Calu3 (cell line): ENCODE measurements around the gene IGSF8. TPM values are rescaled to one million over a fixed set of nuclear protein-coding genes. Genes with fewer than 3 reads are reported as not detected.
"Not testable (repeated sequence)": the region's sequence is repeated elsewhere in the genome, so short reads cannot be mapped to it uniquely, and the experiment has no call there.

Experiments used
- BruUV-seq: library from RNA; stranded (reverse); fragments of 400-500 nt; replicated peaks from 2 replicates; lab custom pipeline; 2021; lab: Mats Ljungman, UMichigan
- CTCF ChIA-PET: fragments of 300-600 bp; sonication (Branson Sonifier 250); formaldehyde crosslinking; loops from one replicate; lab custom pipeline; 2022; ENCODE audit warnings: antibody characterized with exemption; lab: Charles Lee
- DNase-seq: peaks from one replicate; pipeline ENCODE4 v3.0.0; 2022
- H3K27ac Mint-ChIP-seq: one replicate; pipeline ENCODE4 v1.8.0; 2022; ENCODE audit warnings: mixed read lengths; ENCODE audit not compliant: unreplicated experiment
- H3K27me3 Mint-ChIP-seq: one replicate; pipeline ENCODE4 v1.8.0; 2022; ENCODE audit warnings: mixed read lengths; ENCODE audit not compliant: unreplicated experiment
- H3K36me3 Mint-ChIP-seq: one replicate; pipeline ENCODE4 v1.8.0; 2022; ENCODE audit warnings: mild to moderate bottlenecking, moderate library complexity, mixed read lengths; ENCODE audit not compliant: insufficient read depth, unreplicated experiment
- H3K4me1 Mint-ChIP-seq: one replicate; pipeline ENCODE4 v1.8.0; 2022; ENCODE audit warnings: mild to moderate bottlenecking, low read depth, mixed read lengths; ENCODE audit not compliant: unreplicated experiment
- H3K4me3 Mint-ChIP-seq: one replicate; pipeline ENCODE4 v1.8.0; 2022; ENCODE audit warnings: mild to moderate bottlenecking, low read depth, moderate library complexity, mixed read lengths; ENCODE audit not compliant: unreplicated experiment
- H3K9me3 Mint-ChIP-seq: one replicate; pipeline ENCODE4 v1.8.0; 2022; ENCODE audit warnings: low read depth, mixed read lengths; ENCODE audit not compliant: unreplicated experiment
- CTCF ChIP-seq: fragments of 200-600 bp; IDR thresholded peaks from one replicate; pipeline ENCODE4 v1.8.0; 2022; ENCODE audit warnings: antibody characterized with exemption; ENCODE audit not compliant: unreplicated experiment
- intact Hi-C: fragments of 100-400 bp; cut with micrococcal nuclease; formaldehyde crosslinking; loops from one replicate; pipeline ENCODE4 v1.10.0; 2022; ENCODE audit not compliant: unreplicated experiment
- total RNA-seq: library from RNA; stranded (reverse); gene quantifications from 2 replicates; pipeline ENCODE4 v1.2.3, GENCODE V29; 2022

IGSF8 gene
- total RNA-seq, 1 experiment from 2014 or later: 31.6 TPM

GRCh38 chr1:160114085-160114484 is 15.7 kb upstream of the IGSF8 start:
- H3K9me3 Mint-ChIP-seq: no peaks in the 10 kb centered on the region
- no peak for DNase-seq
- no peak for TF ChIP-seq CTCF
- H3K27me3 Mint-ChIP-seq: peaks cover 79% of the 10 kb centered on the region
- H3K4me1 Mint-ChIP-seq: peaks cover 8% of the 10 kb centered on the region
- BruUV-seq: no TSS peak
- no peaks in the 10 kb centered on the region for H3K36me3 Mint-ChIP-seq
- H3K27ac Mint-ChIP-seq: no peak overlapping the region
- no peak overlapping the region for H3K4me3 Mint-ChIP-seq
- CTCF ChIA-PET: no interaction called here
- intact Hi-C loops: no loop called here

GRCh38 chr1:160113407-160113806 is 15.0 kb upstream of the IGSF8 start:
- Mint-ChIP-seq H3K4me3 (no peak overlapping the region), H3K36me3 (no peaks in the 10 kb centered on the region), H3K4me1 (peaks cover 12% of the 10 kb centered on the region), H3K27me3 (peaks cover 79% of the 10 kb centered on the region), H3K27ac (no peak overlapping the region), H3K9me3 (no peaks in the 10 kb centered on the region)
- DNase-seq: no peak
- BruUV-seq: no TSS peak
- CTCF ChIA-PET: no interaction called here
- intact Hi-C loops: no loop called here
- TF ChIP-seq CTCF: no peak

- no peak for TF ChIP-seq CTCF
- Mint-ChIP-seq H3K36me3 (no peaks in the 10 kb centered on the region), H3K4me1 (peaks cover 12% of the 10 kb centered on the region), H3K27ac (no peak overlapping the region), H3K27me3 (peaks cover 75% of the 10 kb centered on the region), H3K4me3 (no peak overlapping the region), H3K9me3 (no peaks in the 10 kb centered on the region)
- no peak for DNase-seq
- CTCF ChIA-PET: interaction anchor here (0.5 to 0.7 kb wide), 2 partner anchors 231 to 956 kb away, joined by 4 to 8 read pairs; no protein-coding TSS in a partner anchor
- no TSS peak for BruUV-seq
- intact Hi-C loops: no loop called here
Observed at GRCh38 chr1:160112357-160112756, 13.9 kb upstream of the IGSF8 start.

- BruUV-seq, intact Hi-C loops, H3K4me3 Mint-ChIP-seq, H3K27ac Mint-ChIP-seq, H3K36me3 Mint-ChIP-seq, H3K9me3 Mint-ChIP-seq, CTCF ChIA-PET, DNase-seq: not testable (repeated sequence)
- Mint-ChIP-seq H3K27me3 (peaks cover 75% of the 10 kb centered on the region), H3K4me1 (peaks cover 12% of the 10 kb centered on the region)
Observed at GRCh38 chr1:160111462-160111861, 13.0 kb upstream of the IGSF8 start.

GRCh38 chr1:160109686-160110085 is 11.3 kb upstream of the IGSF8 start:
- no peak for DNase-seq
- peaks cover 69% of the 10 kb centered on the region for H3K27me3 Mint-ChIP-seq
- intact Hi-C loops: loop anchor here (10.0 kb wide), 1 partner anchor 305 kb away; no protein-coding TSS in a partner anchor
- peaks cover 12% of the 10 kb centered on the region for H3K4me1 Mint-ChIP-seq
- BruUV-seq: no TSS peak
- no peaks in the 10 kb centered on the region for H3K9me3 Mint-ChIP-seq
- no peaks in the 10 kb centered on the region for H3K36me3 Mint-ChIP-seq
- no peak overlapping the region for H3K4me3 Mint-ChIP-seq
- CTCF ChIA-PET: interaction anchor here (0.7 kb wide), 1 partner anchor 110 kb away, joined by 4 read pairs; no protein-coding TSS in a partner anchor
- H3K27ac Mint-ChIP-seq: no peak overlapping the region
- TF ChIP-seq CTCF: no peak
